Gastroesophageal sphincter (tissue), 3 donors: ENCODE data around the gene TRMT2A.

Source experiments
- CTCF ChIP-seq, 4 experiments: fragments of 200-600 bp in 2 of 4; fragments of 450-650 bp in 2 of 4; sonication (generic) in 1 of 4; IDR thresholded peaks; one replicate each; pipeline ENCODE4 v1.5.1; 2017 to 2019; ENCODE audit warnings: antibody characterized with exemption in 4 of 4, mild to moderate bottlenecking in 2 of 4, moderate library complexity in 2 of 4
- POLR2A ChIP-seq, 2 donors: fragments of 450-650 bp; IDR thresholded peaks; one replicate each; pipeline ENCODE4 v1.6.1; 2017; ENCODE audit warnings: antibody characterized with exemption in 2 of 2, mild to moderate bottlenecking in 2 of 2, moderate library complexity in 1 of 2

- TF ChIP-seq CTCF (IDR thresholded peaks at IDR 0.05) (no peak), POLR2A (IDR thresholded peaks at IDR 0.05) (no peak)
Measured at GRCh38 chr22:20143883-20144665, 27.0 kb upstream of the TRMT2A start.
